ES-I3 (cell line): ENCODE measurements around the gene TEX19.
"Not testable (repeated sequence)": the region's sequence is repeated elsewhere in the genome, so short reads cannot be mapped to it uniquely, and the experiment has no call there.

Experiments
- H3K36me3 ChIP-seq: 2 replicates; pipeline ENCODE4 v1.6.1; 2013; ENCODE audit warnings: mild to moderate bottlenecking, low read length, control low read depth, moderate library complexity; ENCODE audit not compliant: insufficient read depth
- H3K4me1 ChIP-seq: 2 replicates; pipeline ENCODE4 v1.6.1; 2013; ENCODE audit warnings: mild to moderate bottlenecking, control low read depth, low read length; ENCODE audit not compliant: insufficient read depth
- H3K9ac ChIP-seq: 2 replicates; pipeline ENCODE4 v1.6.1; 2013; ENCODE audit warnings: low read depth, mild to moderate bottlenecking, low read length, moderate library complexity
- H3K9me3 ChIP-seq: 2 replicates; pipeline ENCODE4 v1.6.1; 2013; ENCODE audit warnings: mild to moderate bottlenecking, low read length, moderate library complexity; ENCODE audit not compliant: control insufficient read depth, insufficient read depth

TEX19 gene

DNA sequence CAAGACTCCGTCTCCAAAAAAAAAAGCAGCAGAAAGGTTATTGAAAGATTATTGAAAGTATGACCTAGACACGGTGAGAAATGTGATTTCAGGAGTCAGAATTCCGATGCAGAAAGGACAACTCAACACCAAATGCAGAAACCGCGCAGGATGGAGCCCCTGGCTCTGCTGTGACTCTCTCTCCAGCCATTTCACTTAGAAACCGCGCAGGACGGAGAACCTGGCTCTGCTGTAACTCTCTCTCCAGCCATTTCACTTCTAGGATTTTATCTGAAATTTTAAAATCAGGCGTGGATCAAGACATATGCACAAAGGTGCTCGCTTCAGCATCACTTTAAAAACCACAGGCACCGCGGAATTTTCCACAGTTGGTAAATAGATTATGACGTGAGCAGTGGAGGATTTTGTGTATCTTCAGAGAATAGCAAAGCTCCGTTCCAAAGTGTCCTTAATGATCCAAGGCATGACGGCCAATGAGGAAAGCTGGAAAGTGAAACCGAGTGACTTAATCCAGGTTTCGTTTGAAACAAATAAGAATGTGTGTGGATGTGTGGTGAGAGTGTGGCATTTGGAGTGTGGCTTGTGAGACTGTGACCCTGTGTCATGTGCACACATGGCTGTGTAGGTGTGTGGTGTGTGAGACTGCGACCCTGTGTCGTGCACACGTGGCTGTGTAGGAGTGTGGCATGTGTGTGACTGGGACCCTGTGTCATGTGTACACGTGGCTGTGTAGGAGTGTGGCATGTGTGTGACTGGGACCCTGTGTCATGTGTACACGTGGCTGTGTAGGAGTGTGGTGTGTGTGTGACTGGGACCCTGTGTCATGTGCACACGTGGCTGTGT lies 22.0 kb downstream of the TEX19 start:
- Histone ChIP-seq H3K9me3 (no peaks in the 10 kb centered on the region), H3K9ac (no peak overlapping the region), H3K4me1 (peaks cover 13% of the 10 kb centered on the region; the same call in 1 of the 2 replicates), H3K36me3 (no peaks in the 10 kb centered on the region)

DNA sequence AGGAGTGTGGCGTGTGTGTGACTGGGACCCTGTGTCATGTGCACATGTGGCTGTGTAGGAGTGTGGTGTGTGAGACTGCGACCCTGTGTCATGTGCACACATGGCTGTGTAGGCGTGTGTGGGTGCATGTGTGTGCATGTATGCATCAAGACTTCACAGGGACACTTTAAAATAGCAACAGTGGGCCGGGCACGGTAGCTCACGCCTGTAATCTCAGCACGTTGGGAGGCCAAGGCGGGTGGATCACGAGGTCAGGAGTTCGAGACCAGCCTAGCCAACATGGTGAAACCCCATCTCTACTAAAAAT lies 22.6 kb downstream of the TEX19 start:
- not testable (repeated sequence) for H3K9ac ChIP-seq, H3K9me3 ChIP-seq, H3K36me3 ChIP-seq
- H3K4me1 ChIP-seq, result peaks cover 13% of the 10 kb centered on the region; the same call in 1 of the 2 replicates

DNA sequence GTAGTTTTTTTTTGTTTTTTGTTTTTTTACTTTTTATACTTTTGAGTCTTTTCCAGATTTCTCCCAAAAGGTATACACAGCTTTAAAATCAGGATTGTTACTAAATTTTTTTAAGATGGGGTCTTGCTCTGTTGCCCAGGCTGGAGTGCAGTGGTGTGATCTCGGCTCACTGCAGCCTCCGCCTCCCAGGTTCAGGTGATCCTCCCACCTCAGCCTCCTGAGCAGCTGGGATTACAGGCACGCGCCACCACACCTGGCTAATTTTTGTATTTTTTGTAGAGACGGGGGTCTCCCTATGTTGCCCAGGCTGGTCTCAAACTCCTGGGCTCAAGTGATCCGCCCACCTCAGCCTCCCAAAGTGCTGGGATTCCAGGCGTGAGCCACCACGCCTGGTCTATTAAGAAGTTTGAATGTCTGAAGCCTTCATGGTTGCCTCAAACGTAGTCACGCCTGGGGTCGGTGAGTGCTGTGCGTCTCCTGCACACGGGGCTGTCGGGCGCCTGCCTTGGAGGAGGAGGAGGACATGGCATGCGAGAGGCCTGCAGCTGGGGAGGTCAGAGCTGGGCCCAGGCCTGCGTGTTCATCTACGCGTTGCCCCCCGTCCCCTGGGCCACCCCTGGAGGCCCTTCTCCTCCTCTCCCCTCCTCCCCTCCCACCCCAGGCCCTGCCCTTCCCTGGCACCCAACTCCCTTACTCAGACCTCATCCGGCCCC lies 23.3 kb downstream of the TEX19 start:
- not testable (repeated sequence) for H3K9me3 ChIP-seq, H3K9ac ChIP-seq, H3K36me3 ChIP-seq
- peaks cover 13% of the 10 kb centered on the region; the same call in 1 of the 2 replicates for H3K4me1 ChIP-seq

DNA sequence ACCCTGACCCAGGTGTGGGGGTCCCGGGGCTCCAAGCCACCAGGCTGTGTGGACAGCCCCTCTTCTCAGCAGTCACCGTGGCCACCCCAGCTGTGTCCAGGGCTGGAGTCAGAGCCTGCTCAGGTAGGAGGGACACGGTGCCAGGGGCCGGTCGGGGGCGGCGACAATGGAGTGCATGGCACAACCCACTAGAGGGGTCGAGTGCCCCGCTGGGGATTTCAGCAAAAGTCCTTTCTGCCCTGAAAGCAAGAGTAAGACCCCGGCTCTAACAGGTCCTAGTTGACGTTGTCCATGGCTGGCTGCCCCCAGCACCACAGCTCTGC lies 23.8 kb downstream of the TEX19 start:
- Histone ChIP-seq H3K9me3 (no peaks in the 10 kb centered on the region), H3K9ac (no peak overlapping the region), H3K36me3 (no peaks in the 10 kb centered on the region), H3K4me1 (peaks cover 13% of the 10 kb centered on the region; the same call in 1 of the 2 replicates)

DNA sequence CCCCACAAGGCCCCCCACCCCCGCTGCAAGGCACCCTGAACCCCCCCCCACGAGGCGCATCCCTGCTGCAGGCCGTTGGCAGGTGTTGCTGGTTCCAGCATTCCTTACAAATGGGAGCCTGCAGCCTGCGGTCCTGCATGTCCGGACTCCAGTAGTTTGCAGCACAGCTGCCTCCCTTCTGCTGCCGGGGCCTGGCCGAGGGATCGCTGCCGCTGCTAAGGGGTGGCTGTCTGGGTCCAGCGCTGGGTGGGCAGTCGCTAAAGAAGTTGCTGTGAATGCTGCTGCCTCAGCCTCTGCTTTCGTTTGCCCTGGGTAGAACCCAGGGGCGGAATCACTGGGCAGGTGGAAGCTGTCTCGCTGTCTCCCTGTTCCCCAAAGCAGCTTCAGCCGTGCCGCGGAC lies 24.4 kb downstream of the TEX19 start:
- Histone ChIP-seq H3K9ac (no peak overlapping the region), H3K4me1 (peaks cover 13% of the 10 kb centered on the region; the same call in 1 of the 2 replicates), H3K36me3 (no peaks in the 10 kb centered on the region), H3K9me3 (no peaks in the 10 kb centered on the region)

DNA sequence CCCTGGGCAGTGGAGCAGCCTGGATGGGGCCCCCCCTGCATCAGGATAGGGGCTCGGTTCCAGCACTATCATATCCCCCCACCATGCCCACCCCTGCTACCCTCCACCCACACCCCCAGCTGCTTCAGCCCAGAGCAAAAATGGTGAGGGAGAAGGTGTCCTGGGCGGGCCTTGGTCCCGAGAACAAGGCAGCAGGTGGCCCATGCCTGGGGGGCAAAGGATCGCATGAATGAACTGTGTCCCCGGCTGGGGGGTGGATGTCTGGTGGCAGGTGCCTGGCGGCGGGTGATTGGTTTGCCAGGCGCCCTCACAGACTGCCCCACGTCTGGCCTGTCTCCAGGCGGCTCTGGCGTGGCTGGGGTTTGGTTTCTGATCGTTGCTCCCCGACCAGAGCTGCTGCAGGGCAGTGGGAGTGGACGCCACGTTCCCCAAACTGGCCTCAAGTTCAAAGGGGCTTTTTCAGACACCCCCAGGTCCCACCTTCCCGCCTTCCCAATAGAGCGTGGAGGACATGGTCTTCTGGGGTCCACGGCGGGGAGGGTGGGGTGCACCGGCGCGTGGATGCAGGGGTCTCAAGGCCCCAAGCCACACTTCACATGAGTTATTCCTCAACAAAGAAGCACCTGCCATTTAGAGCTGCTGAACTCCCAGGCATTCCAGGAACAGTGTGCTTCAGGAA lies 25.1 kb downstream of the TEX19 start:
- Histone ChIP-seq H3K4me1 (peaks cover 13% of the 10 kb centered on the region; the same call in 1 of the 2 replicates), H3K9me3 (no peaks in the 10 kb centered on the region), H3K36me3 (no peaks in the 10 kb centered on the region), H3K9ac (no peak overlapping the region)

DNA sequence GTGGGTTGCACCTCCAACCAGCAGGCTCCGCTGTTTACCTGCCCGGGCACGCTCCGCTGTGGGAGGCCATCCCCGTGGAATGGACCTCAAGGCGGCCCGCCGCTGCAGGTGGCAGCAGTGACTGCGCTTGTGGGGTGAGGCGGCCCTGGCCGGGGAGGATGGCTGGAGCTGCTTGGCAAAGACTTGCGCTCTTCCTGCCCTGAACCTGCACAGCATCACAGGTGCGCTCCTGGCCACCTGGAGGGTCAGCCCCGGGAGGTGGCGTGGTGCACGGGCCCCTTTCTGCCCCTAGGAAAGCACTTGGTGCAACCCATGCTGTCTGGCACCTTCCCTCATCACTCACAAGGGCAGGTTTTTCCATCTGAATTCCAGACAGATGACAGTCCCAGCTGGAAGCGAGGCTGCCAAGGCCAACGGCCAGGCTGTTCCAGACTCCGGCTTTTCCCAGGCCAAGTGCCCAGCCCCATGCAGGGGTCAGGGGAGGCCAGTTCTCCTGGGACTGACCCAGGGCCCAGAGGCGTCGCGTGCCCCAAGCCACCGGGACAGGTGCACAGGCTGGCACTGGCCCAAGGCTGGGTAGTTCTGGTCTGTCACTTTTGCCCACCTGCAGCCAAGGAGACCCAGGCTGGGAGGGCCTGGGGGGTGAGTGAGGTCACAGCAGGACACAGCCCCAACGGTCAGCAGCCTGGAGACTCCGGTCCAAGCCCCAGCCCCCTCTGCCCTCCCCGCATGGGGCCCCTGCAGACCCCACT lies 25.9 kb downstream of the TEX19 start:
- Histone ChIP-seq H3K9ac (no peak overlapping the region), H3K36me3 (no peaks in the 10 kb centered on the region), H3K4me1 (peaks cover 13% of the 10 kb centered on the region; the same call in 1 of the 2 replicates), H3K9me3 (no peaks in the 10 kb centered on the region)

DNA sequence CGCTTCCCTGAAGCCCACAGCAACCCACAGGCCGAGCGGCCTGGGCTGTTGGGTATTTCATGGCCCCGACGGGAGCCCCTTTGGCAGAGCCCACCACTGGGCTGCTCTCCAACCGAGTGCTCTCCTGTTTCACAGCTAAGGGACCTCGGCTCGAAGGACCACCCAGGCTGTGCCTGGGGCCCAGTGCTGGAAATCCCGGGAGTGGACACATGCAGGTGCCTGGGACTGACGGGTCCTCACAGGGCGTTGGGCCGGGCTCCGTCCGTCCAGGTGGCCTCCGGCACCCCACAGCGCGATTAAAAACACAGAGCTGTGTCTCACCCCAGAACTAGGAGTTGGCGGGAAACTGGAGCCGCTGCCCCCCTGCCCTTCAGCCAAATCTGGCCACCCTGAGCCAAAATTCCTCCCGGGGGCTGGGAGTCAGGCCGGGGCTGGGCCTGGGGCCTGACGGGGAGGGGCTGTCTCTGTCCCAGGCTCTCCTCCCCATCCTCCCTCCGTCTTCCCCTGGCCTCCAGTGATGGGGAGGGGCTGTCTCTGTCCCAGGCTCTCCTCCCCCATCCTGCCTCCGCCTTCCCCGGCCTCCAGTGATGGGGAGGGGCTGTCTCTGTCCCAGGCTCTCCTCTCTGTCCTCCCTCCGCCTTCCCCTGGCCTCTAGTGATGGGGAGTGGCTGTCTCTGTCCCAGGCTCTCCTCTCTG lies 26.7 kb downstream of the TEX19 start:
- H3K4me1 ChIP-seq, result peaks cover 13% of the 10 kb centered on the region; the same call in 1 of the 2 replicates
- no peak overlapping the region for H3K9ac ChIP-seq
- H3K9me3 ChIP-seq, result no peaks in the 10 kb centered on the region
- no peaks in the 10 kb centered on the region for H3K36me3 ChIP-seq

DNA sequence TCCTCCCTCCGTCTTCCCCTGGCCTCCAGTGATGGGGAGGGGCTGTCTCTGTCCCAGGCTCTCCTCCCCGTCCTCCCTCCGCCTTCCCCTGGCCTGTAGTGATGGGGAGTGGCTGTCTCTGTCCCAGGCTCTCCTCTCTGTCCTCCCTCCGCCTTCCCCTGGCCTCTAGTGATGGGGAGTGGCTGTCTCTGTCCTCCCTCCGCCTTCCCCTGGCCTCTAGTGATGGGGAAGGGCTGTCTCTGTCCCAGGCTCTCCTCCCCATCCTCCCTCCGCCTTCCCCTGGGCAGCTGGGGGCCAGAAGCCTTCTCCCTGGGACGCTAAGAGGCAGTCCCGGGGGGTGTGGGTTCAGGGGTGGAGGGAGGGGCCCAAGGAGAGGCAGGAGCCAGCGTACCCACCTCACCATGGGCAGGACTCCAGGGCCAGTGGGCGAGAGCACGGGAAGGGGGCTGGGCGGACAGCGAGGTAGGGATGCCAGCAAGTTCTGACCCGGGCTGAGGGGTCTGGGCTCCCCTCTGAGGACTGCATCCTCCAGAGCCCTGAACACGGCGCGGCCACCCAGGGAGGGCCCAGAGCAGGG lies 27.3 kb downstream of the TEX19 start:
- Histone ChIP-seq H3K36me3 (no peaks in the 10 kb centered on the region), H3K9ac (no peak overlapping the region), H3K4me1 (peaks cover 13% of the 10 kb centered on the region; the same call in 1 of the 2 replicates), H3K9me3 (no peaks in the 10 kb centered on the region)

DNA sequence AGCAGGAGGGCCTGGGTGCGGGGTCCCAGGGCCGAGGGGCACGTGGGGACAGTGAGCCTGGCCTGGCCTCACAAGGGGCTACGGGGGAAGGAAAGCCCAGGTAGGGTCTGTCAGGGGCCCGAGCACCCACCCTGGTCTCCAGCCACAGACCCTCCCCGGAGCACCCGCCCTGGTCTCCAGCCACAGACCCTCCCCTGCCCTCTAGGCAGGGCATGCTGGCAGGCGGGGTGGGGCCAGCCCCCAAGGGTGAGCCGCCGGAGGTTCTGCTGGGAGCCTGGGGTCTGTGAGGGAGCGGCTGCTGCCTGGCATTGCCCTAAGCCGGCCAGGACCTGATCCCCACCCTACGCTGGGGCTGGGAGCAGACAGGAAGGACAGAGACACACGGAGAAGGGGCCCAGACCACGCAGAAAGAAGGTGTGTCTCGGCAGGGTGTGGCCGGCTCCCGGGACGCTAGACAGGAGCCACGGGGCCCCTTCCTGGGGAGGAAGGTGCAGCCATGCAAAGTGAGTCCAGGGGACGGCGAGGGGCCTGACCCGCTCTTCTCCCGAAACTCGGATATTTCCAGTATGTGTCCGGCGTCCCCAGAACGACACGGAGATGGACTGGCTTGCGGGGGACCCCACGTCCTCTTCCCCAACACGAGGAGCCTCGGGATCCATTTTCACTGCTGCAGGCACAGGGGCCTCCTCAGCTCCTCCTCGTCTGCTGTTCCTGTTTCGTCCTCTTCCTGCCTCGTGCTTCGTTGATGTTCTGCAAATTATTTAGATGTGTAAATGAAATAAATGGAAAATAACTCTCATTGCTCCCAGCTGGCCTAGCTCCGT lies 28.0 kb downstream of the TEX19 start:
- peaks cover 13% of the 10 kb centered on the region; the same call in 1 of the 2 replicates for H3K4me1 ChIP-seq
- no peaks in the 10 kb centered on the region for H3K36me3 ChIP-seq
- no peak overlapping the region for H3K9ac ChIP-seq
- H3K9me3 ChIP-seq, result no peaks in the 10 kb centered on the region

DNA sequence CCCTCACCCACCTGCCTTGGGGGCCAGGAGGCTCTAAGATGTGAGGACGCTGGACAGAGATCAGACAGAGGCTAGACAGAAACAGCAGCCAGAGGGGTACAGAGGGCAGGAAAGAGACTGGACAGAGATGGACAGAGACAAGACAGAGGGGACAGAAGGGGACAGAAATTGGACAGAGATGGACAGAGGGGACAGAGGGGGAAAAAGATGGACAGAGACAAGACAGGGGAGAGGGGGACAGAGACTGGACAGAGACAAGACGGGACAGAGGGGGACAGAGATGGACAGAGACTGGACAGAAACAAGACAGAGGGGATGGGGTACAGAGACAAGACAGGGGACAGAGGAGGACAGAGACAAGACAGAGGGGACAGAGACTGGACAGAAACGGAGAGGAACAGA lies 28.7 kb downstream of the TEX19 start:
- no peaks in the 10 kb centered on the region for H3K36me3 ChIP-seq
- no peak overlapping the region for H3K9ac ChIP-seq
- no peaks in the 10 kb centered on the region for H3K9me3 ChIP-seq
- peaks cover 13% of the 10 kb centered on the region; the same call in 1 of the 2 replicates for H3K4me1 ChIP-seq

DNA sequence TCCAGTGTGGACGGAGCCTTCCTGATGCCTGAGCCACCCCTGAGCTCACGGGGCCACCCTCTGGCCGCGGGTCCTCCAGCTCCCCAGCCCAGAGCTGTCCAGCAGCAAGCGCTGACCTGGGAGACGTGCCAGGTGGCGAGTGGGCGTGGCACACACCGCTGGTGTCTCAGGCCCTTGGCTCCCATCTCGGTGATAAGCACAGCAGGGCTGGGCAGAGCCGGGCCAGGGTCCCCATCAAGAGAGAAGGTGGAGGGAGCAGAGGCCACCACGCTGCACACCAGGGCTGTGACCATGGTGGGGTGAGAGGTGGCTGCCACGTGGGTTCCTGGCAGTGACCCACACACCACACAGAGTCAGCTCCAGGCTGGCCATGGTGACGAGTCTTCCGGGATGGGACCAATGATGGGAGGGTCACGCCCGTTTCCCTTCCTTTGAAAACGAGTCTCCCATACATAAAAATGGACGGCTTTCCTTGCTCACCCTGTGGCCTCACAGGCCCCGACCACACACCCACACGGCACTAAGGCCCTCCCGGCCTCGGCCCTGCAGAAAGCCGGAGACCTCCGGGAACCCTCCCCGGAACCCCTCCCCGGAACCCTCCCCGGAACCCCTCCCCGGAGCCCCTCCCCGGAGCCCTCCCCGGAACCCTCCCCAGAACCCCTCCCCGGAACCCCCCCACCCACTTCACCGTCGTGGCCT lies 29.3 kb downstream of the TEX19 start:
- H3K36me3 ChIP-seq, result no peaks in the 10 kb centered on the region
- no peak overlapping the region for H3K9ac ChIP-seq
- peaks cover 13% of the 10 kb centered on the region; the same call in 1 of the 2 replicates for H3K4me1 ChIP-seq
- no peaks in the 10 kb centered on the region for H3K9me3 ChIP-seq
